PC-9 (cell line): ENCODE measurements around the gene SNX1. TPM values are rescaled to one million over a fixed set of nuclear protein-coding genes. Genes with fewer than 3 reads are reported as not detected.

ENCODE experiments used
- BruUV-seq: library from RNA; stranded (reverse); fragments of 400-500 nt; replicated peaks from 2 replicates; lab custom pipeline; 2021; lab: Mats Ljungman, UMichigan
- CTCF ChIA-PET: fragments of 300-600 bp; sonication (Branson Sonifier 250); formaldehyde crosslinking; loops from one replicate; lab custom pipeline; 2022; ENCODE audit warnings: antibody characterized with exemption; lab: Charles Lee
- POLR2A ChIA-PET: fragments of 300-600 bp; sonication (Branson Sonifier 250); formaldehyde crosslinking; loops from one replicate; lab custom pipeline; 2022; ENCODE audit warnings: antibody characterized with exemption; ENCODE audit not compliant: unreplicated experiment; lab: Charles Lee
- DNase-seq, 2 experiments: peaks; one replicate each; pipeline versions ENCODE4 v3.0.0 to v3.0.0-alpha.2; 2015 to 2022; ENCODE audit warnings: mixed read lengths in 1 of 2
- H2AFZ ChIP-seq: fragments of 200-600 bp; sonication (generic); 2 replicates; pipeline ENCODE4 v1.8.1; 2017; ENCODE audit warnings: antibody characterized with exemption
- H3F3A ChIP-seq: fragments of 200-600 bp; sonication (generic); 2 replicates; pipeline ENCODE4 v1.8.1; 2017; ENCODE audit warnings: antibody characterized with exemption, mild to moderate bottlenecking, low read depth; ENCODE audit not compliant: insufficient read depth
- H3K27ac ChIP-seq: fragments of 200-600 bp; sonication (generic); 2 replicates; pipeline ENCODE4 v1.6.1; 2016; ENCODE audit warnings: mixed run types
- H3K27me3 ChIP-seq: fragments of 200-600 bp; sonication (generic); 2 replicates; pipeline ENCODE4 v1.6.1; 2016; ENCODE audit warnings: low read depth, mixed run types; ENCODE audit not compliant: insufficient read depth
- H3K36me3 ChIP-seq: fragments of 200-600 bp; sonication (generic); 2 replicates; pipeline ENCODE4 v1.6.1; 2016; ENCODE audit warnings: low read depth, mixed run types
- H3K4me1 ChIP-seq: fragments of 200-600 bp; sonication (generic); replicated peaks from 2 replicates; pipeline ENCODE4 v1.6.1; 2016; ENCODE audit warnings: mixed run types; ENCODE audit not compliant: insufficient read depth
- H3K4me2 ChIP-seq: fragments of 200-600 bp; sonication (generic); 2 replicates; pipeline ENCODE4 v1.6.1; 2017; ENCODE audit warnings: mixed run types
- H3K4me3 ChIP-seq: fragments of 200-600 bp; sonication (generic); 2 replicates; pipeline ENCODE4 v1.6.1; 2016; ENCODE audit warnings: mixed run types
- H3K79me2 ChIP-seq: fragments of 200-600 bp; sonication (generic); 2 replicates; pipeline ENCODE4 v1.6.1; 2017; ENCODE audit warnings: low read depth, mixed run types
- H3K9me2 ChIP-seq: fragments of 200-600 bp; sonication (generic); 2 replicates; pipeline ENCODE4 v1.8.1; 2017; ENCODE audit warnings: mild to moderate bottlenecking; ENCODE audit not compliant: insufficient read depth
- H3K9me3 ChIP-seq: fragments of 200-600 bp; sonication (generic); 2 replicates; pipeline ENCODE4 v1.8.1; 2016; ENCODE audit warnings: low read depth; ENCODE audit not compliant: insufficient read depth
- H4K20me1 ChIP-seq: fragments of 200-600 bp; sonication (generic); 2 replicates; pipeline ENCODE4 v1.8.1; 2017; ENCODE audit not compliant: insufficient read depth
- EZH2 ChIP-seq: fragments of 200-600 bp; sonication (generic); IDR thresholded peaks from 2 replicates; pipeline ENCODE4 v1.8.0; 2017; ENCODE audit warnings: antibody characterized with exemption, low read depth
- intact Hi-C: fragments of 100-400 bp; cut with micrococcal nuclease; formaldehyde crosslinking; loops from one replicate; pipeline ENCODE4 v1.10.0; 2022; ENCODE audit not compliant: unreplicated experiment
- total RNA-seq: library from RNA; stranded (reverse); gene quantifications from 2 replicates; pipeline ENCODE4 v1.2.3, GENCODE V29; 2021
- TF ChIP-seq, protein P1 (sequence below): fragments of 200-600 bp; sonication (generic); conservative IDR thresholded peaks from 2 replicates; pipeline ENCODE4 v1.6.1; 2017; ENCODE audit warnings: mixed run types, antibody characterized with exemption, mild to moderate bottlenecking, moderate library complexity

SNX1 gene
- total RNA-seq, 1 experiment from 2014 or later, result 114 TPM

DNA sequence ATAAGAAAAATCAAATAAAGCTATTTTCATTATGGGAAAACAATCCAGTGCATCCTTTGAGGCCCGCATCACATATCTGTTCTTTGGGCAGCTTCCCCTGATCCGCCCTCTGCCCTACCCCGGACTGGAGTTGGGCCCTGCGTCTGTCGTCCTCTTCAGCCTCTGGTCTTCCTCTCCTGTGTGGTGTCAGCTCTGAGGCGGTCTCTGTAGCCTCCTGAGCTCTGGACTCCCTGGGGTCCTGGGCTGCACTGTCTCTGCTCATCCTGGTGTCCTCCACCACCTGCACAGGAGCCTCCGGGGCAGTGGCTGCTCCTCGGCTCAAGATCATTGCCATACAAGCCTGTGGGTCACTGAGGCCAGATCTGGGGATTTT lies 48.4 kb downstream of the SNX1 start:
- no peaks in the 10 kb centered on the region for H3K9me3 ChIP-seq
- no peaks in the 10 kb centered on the region for H3K4me1 ChIP-seq
- POLR2A ChIA-PET, result no interaction called here
- intact Hi-C loops, result no loop called here
- H3F3A ChIP-seq, result no peaks in the 10 kb centered on the region
- H2AFZ ChIP-seq, result no peak overlapping the region
- no peaks in the 10 kb centered on the region for H3K79me2 ChIP-seq
- no peak overlapping the region for H3K4me3 ChIP-seq
- H3K4me2 ChIP-seq, result no peak overlapping the region
- BruUV-seq, result no TSS peak
- H3K36me3 ChIP-seq, result no peaks in the 10 kb centered on the region
- H3K27ac ChIP-seq, result no peak overlapping the region
- no peak for DNase-seq
- H3K9me2 ChIP-seq, result no peaks in the 10 kb centered on the region
- CTCF ChIA-PET, result interaction anchor here (0.6 kb wide), 2 partner anchors 9 to 709 kb away, joined by 3 read pairs; no protein-coding TSS in a partner anchor
- no peaks in the 10 kb centered on the region for H3K27me3 ChIP-seq
- no peaks in the 10 kb centered on the region for H4K20me1 ChIP-seq
- no peak for TF ChIP-seq EZH2
- TF ChIP-seq, protein P1, sequence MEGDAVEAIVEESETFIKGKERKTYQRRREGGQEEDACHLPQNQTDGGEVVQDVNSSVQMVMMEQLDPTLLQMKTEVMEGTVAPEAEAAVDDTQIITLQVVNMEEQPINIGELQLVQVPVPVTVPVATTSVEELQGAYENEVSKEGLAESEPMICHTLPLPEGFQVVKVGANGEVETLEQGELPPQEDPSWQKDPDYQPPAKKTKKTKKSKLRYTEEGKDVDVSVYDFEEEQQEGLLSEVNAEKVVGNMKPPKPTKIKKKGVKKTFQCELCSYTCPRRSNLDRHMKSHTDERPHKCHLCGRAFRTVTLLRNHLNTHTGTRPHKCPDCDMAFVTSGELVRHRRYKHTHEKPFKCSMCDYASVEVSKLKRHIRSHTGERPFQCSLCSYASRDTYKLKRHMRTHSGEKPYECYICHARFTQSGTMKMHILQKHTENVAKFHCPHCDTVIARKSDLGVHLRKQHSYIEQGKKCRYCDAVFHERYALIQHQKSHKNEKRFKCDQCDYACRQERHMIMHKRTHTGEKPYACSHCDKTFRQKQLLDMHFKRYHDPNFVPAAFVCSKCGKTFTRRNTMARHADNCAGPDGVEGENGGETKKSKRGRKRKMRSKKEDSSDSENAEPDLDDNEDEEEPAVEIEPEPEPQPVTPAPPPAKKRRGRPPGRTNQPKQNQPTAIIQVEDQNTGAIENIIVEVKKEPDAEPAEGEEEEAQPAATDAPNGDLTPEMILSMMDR, result no peak

DNA sequence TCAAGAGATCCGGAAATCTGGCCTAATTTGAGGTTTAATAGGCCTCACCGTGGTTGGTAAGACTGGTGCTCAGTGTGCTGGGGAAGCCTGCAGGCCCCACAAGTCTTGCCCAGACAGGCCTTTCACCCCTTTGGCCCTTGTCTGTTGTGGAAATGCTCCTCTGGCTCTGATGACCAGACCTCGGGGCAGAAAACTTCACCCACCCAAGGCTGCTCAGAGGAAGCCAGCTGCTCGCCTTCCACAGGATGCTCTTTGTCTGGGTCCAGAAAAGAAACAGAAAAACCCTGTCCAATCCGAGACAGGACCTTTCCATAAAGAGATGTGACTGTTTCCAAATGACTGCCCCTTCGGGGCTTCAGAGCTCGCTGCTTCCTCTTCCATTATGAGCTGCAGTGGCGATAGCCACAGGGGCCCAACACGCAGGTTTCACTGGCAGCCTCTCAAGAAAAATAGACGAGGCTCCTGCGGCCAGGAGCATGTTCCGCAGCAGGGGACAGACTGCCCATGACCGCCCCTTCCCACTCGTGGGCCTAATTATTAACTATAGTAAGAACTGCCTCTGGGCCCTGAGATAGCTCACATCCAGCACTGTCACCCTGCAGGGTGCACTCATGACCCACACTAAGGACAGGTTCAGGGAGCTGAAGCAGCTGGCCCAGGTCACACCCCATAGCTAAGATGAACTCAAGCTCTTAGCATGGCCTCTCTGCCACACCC lies 48.9 kb downstream of the SNX1 start:
- CTCF ChIA-PET, result no interaction called here
- Histone ChIP-seq H3K4me2 (no peak overlapping the region), H3K36me3 (no peaks in the 10 kb centered on the region), H3K4me1 (no peaks in the 10 kb centered on the region), H2AFZ (no peak overlapping the region), H3K4me3 (no peak overlapping the region), H3K79me2 (no peaks in the 10 kb centered on the region), H3K27ac (no peak overlapping the region), H4K20me1 (no peaks in the 10 kb centered on the region), H3K9me2 (no peaks in the 10 kb centered on the region), H3F3A (no peaks in the 10 kb centered on the region), H3K27me3 (no peaks in the 10 kb centered on the region), H3K9me3 (no peaks in the 10 kb centered on the region)
- BruUV-seq, result no TSS peak
- intact Hi-C loops, result no loop called here
- POLR2A ChIA-PET, result no interaction called here
- no peak for DNase-seq
- TF ChIP-seq EZH2, result no peak
- TF ChIP-seq, protein P1, result no peak

DNA sequence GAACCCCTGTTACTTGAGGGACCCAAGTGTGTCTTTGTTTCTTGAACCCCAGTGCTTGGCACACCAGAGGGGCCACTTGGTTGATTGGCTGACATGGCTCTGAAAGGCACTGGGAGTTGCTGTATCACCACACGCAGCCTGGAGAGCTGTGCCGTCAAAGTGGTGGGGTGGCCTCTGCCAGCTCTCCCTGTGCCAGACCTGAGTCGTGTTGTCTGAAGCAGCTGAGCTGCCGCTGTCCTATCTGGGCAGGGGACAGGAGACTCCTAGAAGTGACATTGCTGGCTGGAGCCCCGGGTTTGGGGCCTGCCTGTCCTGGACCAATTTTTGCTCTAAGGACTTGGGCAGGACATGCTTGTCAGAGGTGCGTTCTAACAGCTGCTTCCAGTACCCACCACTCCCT lies 50.3 kb downstream of the SNX1 start:
- no peaks in the 10 kb centered on the region for H3F3A ChIP-seq
- DNase-seq, result no peak
- no peak for TF ChIP-seq EZH2
- TF ChIP-seq, protein P1, result no peak
- no peaks in the 10 kb centered on the region for H3K79me2 ChIP-seq
- H3K4me2 ChIP-seq, result no peak overlapping the region
- no peaks in the 10 kb centered on the region for H3K4me1 ChIP-seq
- no peaks in the 10 kb centered on the region for H3K9me3 ChIP-seq
- no TSS peak for BruUV-seq
- no peak overlapping the region for H2AFZ ChIP-seq
- ChIA-PET CTCF (no interaction called here), POLR2A (interaction anchor here (0.6 kb wide), 1 partner anchor 338 kb away, joined by 7 read pairs; no protein-coding TSS in a partner anchor)
- H3K27ac ChIP-seq, result no peak overlapping the region
- no peaks in the 10 kb centered on the region for H3K27me3 ChIP-seq
- no peaks in the 10 kb centered on the region for H3K36me3 ChIP-seq
- intact Hi-C loops, result no loop called here
- H4K20me1 ChIP-seq, result no peaks in the 10 kb centered on the region
- no peaks in the 10 kb centered on the region for H3K9me2 ChIP-seq
- H3K4me3 ChIP-seq, result no peak overlapping the region
